ENCODE measurements around the gene KLHL9.

- no peak for TF ChIP-seq ZBTB7A (tag by site-specific recombination; IDR thresholded peaks at IDR 0.05; ENCODE audit: low read depth)
- TF ChIP-seq ZNF324 (tag by site-specific recombination; IDR thresholded peaks at IDR 0.05): no peak
- TF ChIP-seq ZNF530 (tag by site-specific recombination; IDR thresholded peaks at IDR 0.05; ENCODE audit: low read depth): no peak
Observed at GRCh38 chr9:21314152-21314551, 21.1 kb downstream of the KLHL9 start.

Measured in HEK293 (cell line).